ENCODE data around the gene DACH1.

DACH1 gene

DNA sequence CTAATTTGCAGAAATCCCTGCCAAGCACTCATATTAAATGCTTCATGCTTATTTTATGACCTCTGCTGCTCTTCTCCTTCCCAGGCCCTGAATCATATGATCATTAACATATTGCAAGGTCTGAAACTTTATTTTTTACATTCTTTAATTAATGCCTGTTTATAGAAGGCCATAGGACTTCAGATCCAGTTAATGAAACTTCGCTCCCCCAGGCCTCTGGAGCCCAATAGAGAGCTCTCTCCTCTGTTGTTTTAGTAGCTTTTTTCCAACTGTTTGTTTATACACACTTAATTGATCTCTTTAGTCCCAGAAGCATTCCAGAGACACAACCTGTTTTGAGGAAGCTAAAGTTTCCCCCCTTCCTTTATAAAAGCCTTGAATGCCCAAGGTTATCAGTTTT, 68.3 kb downstream of the DACH1 start:
- TF ChIP-seq MYC (IDR thresholded peaks at IDR 0.05; ENCODE audit: low read depth, low read length) (no peak), POLR2A (IDR thresholded peaks at IDR 0.05; ENCODE audit: extremely low read depth, insufficient read length) (no peak)
- TF ChIP-seq, protein P1, sequence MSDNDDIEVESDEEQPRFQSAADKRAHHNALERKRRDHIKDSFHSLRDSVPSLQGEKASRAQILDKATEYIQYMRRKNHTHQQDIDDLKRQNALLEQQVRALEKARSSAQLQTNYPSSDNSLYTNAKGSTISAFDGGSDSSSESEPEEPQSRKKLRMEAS (IDR thresholded peaks at IDR 0.05; ENCODE audit: low read depth, low read length): no peak
- TF ChIP-seq, protein P2, sequence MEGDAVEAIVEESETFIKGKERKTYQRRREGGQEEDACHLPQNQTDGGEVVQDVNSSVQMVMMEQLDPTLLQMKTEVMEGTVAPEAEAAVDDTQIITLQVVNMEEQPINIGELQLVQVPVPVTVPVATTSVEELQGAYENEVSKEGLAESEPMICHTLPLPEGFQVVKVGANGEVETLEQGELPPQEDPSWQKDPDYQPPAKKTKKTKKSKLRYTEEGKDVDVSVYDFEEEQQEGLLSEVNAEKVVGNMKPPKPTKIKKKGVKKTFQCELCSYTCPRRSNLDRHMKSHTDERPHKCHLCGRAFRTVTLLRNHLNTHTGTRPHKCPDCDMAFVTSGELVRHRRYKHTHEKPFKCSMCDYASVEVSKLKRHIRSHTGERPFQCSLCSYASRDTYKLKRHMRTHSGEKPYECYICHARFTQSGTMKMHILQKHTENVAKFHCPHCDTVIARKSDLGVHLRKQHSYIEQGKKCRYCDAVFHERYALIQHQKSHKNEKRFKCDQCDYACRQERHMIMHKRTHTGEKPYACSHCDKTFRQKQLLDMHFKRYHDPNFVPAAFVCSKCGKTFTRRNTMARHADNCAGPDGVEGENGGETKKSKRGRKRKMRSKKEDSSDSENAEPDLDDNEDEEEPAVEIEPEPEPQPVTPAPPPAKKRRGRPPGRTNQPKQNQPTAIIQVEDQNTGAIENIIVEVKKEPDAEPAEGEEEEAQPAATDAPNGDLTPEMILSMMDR (IDR thresholded peaks at IDR 0.05; ENCODE audit: low read depth, low read length): no peak
- no peak overlapping the region for H3K4me3 ChIP-seq (ENCODE audit: low read depth, low read length)
- DNase-seq (ENCODE audit: low read depth): no peak

DNA sequence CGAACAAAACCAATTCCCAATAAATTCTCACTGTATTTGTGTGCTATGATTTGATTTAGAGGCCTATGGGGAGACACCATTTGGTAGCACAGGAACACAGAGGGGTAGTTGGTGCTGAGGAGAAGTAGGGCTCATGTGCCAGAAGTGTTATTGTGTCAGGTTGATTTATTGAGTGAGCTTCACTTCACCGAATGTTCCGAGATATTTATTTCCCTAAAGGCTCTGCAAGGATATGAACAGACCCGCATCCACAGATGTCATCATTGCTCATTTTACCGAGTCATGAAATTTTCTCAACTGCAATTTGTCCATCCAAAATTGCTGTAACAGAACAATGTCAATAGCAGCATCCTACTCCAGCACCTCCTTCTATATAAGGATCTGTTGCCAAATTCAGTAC, 69.5 kb downstream of the DACH1 start:
- no peak overlapping the region for H3K4me3 ChIP-seq (ENCODE audit: low read depth, low read length)
- DNase-seq (ENCODE audit: low read depth): peak; percentile 23
- TF ChIP-seq MYC (IDR thresholded peaks at IDR 0.05; ENCODE audit: low read depth, low read length) (no peak), POLR2A (IDR thresholded peaks at IDR 0.05; ENCODE audit: extremely low read depth, insufficient read length) (no peak)
- TF ChIP-seq, protein P2 (IDR thresholded peaks at IDR 0.05; ENCODE audit: low read depth, low read length): no peak
- TF ChIP-seq, protein P1 (IDR thresholded peaks at IDR 0.05; ENCODE audit: low read depth, low read length): no peak

DNA sequence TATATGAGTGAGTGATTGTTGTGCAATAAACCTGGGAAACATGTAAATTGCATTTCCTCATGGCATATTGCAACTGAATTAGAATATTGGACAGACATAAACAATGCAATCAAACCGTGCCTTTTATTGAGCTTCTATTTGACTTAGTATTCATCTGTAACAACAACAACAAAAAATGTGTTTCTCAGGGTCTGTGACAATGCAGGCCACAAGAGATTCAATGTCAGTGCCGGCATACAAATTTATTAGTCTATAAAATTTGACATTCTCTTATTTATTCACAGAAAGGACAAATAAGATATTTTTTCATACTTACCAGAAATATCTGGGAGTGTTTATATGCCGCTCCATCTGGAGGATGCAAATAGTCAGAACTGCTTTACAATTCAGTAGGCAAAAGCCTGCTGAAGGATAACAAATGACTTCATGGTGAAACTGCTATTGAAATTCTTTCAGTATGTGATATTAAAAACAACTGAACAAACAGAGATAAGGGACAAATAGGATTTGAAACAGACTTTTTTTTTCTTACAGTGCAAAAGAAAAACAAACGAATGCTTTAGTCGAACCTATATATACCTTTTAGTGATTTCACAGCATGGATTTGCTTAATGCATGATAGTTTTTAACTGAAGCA, 77.2 kb downstream of the DACH1 start:
- TF ChIP-seq POLR2A (IDR thresholded peaks at IDR 0.05; ENCODE audit: extremely low read depth, insufficient read length): no peak
- TF ChIP-seq, protein P2 (IDR thresholded peaks at IDR 0.05; ENCODE audit: low read depth, low read length): no peak
- TF ChIP-seq, protein P1 (IDR thresholded peaks at IDR 0.05; ENCODE audit: low read depth, low read length): no peak
- no peak for TF ChIP-seq MYC (IDR thresholded peaks at IDR 0.05; ENCODE audit: low read depth, low read length)
- DNase-seq (ENCODE audit: low read depth): peak; percentile 19
- no peak overlapping the region for H3K4me3 ChIP-seq (ENCODE audit: low read depth, low read length)

DNA sequence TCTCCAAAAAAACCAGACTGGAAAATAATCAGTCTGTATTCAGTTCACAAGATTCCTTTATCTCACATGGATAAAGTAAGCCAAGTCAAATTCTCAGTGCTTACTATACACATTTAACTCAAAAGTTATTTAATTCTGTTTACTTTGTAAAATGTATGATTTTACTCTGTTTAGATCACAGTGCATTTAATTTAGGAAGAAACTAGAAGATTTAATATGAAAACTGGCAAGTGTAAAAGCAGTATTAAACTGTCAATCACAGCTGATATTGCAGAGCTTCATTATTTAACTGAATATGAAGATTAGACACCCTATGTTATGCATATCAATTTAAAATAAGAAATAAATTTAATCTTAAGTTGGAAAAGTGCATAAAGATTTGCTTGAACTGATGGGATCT, 78.0 kb downstream of the DACH1 start:
- TF ChIP-seq MYC (IDR thresholded peaks at IDR 0.05; ENCODE audit: low read depth, low read length) (no peak), POLR2A (IDR thresholded peaks at IDR 0.05; ENCODE audit: extremely low read depth, insufficient read length) (no peak)
- TF ChIP-seq, protein P1 (IDR thresholded peaks at IDR 0.05; ENCODE audit: low read depth, low read length): no peak
- TF ChIP-seq, protein P2 (IDR thresholded peaks at IDR 0.05; ENCODE audit: low read depth, low read length): no peak
- no peak for DNase-seq (ENCODE audit: low read depth)
- H3K4me3 ChIP-seq (ENCODE audit: low read depth, low read length): no peak overlapping the region

DNA sequence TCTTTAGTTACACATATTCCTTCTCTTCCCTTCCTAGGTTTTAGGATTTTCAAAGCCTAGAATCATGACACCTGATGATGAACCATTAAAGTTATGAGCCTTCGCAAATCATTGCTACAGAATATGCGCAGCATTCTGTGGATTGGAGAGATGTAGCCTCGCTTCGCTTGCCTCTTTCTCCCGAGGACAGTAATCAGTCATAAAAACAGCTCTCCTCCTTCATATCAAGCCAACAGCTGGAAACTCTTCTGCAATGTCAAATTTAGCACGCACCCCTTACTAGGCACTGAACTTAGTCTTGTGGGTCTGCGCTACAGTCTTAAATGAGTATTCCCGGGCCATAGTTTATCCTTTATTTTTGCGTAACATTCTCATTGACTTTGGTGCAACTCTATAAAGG, 79.6 kb downstream of the DACH1 start:
- TF ChIP-seq POLR2A (IDR thresholded peaks at IDR 0.05; ENCODE audit: extremely low read depth, insufficient read length): no peak
- TF ChIP-seq, protein P1 (IDR thresholded peaks at IDR 0.05; ENCODE audit: low read depth, low read length): no peak
- TF ChIP-seq MYC (IDR thresholded peaks at IDR 0.05; ENCODE audit: low read depth, low read length): no peak
- no peak for DNase-seq (ENCODE audit: low read depth)
- no peak overlapping the region for H3K4me3 ChIP-seq (ENCODE audit: low read depth, low read length)

DNA sequence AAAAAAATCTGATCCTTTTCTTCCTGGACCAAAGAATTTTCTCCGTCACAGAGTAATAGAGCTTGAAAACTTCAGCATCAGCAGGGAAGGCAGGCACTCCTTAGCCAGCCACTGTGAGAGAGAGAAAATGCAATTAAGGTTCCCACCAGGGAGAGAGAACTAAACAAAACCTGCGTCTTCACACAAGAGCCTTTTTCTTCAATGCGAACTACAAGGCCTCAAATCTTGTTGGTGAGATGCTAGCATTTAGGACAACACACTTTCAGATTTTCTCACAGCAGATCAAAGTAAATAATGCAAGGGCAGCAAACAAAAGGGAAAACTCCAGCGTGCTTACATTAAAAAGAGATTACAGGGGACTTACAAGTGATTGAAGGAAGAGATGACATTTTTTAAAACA, 80.1 kb downstream of the DACH1 start:
- DNase-seq (ENCODE audit: low read depth): no peak
- no peak overlapping the region for H3K4me3 ChIP-seq (ENCODE audit: low read depth, low read length)
- TF ChIP-seq, protein P2 (IDR thresholded peaks at IDR 0.05; ENCODE audit: low read depth, low read length): no peak
- TF ChIP-seq, protein P1 (IDR thresholded peaks at IDR 0.05; ENCODE audit: low read depth, low read length): no peak
- TF ChIP-seq MYC (IDR thresholded peaks at IDR 0.05; ENCODE audit: low read depth, low read length) (no peak), POLR2A (IDR thresholded peaks at IDR 0.05; ENCODE audit: extremely low read depth, insufficient read length) (no peak)

All from NB4 (cell line).